Transverse colon (tissue), 4 donors: ENCODE data around the gene RAD9A. TPM values are rescaled to one million over a fixed set of nuclear protein-coding genes. Genes with fewer than 3 reads are reported as not detected.
A peak's percentile ranks its signal among the peaks of the same experiment; 100 is the strongest.

ENCODE experiments used
- DNase-seq: peaks from one replicate; pipeline ENCODE4 v3.0.0-alpha.2; 2019
- H3K27ac ChIP-seq, 4 donors: fragments of 200-600 bp; sonication (generic); 2 replicates each; pipeline ENCODE4 v1.5.1; 2016 to 2018; ENCODE audit warnings: inconsistent platforms in 4 of 4
- H3K27me3 ChIP-seq: fragments of 200-600 bp; sonication (generic); 2 replicates; pipeline ENCODE4 v1.5.1; 2017; ENCODE audit warnings: inconsistent platforms
- H3K36me3 ChIP-seq, 4 donors: fragments of 200-600 bp; sonication (generic); 2 replicates each; pipeline ENCODE4 v1.5.1; 2017 to 2019; ENCODE audit warnings: inconsistent platforms in 4 of 4
- H3K4me1 ChIP-seq, 4 donors: fragments of 200-600 bp; sonication (generic); 2 replicates each; pipeline ENCODE4 v1.5.1; 2017 to 2020; ENCODE audit warnings: inconsistent platforms in 4 of 4
- H3K4me3 ChIP-seq, 4 donors: fragments of 200-600 bp; sonication (generic); 1 replicate in 1 of 4; 2 replicates in 3 of 4; pipeline versions ENCODE4 v1.5.1 to v1.6.1; 2017 to 2019; ENCODE audit warnings: inconsistent platforms in 4 of 4
- H3K9me3 ChIP-seq, 2 donors: fragments of 200-600 bp; sonication (generic); 2 replicates each; pipeline ENCODE4 v1.5.1; 2017 to 2019; ENCODE audit warnings: inconsistent platforms in 2 of 2
- CTCF ChIP-seq, 5 experiments: fragments of 200-600 bp in 3 of 5; fragments of 450-650 bp in 2 of 5; sonication (generic) in 3 of 5; IDR thresholded peaks; 1 replicate in 2 of 5; 2 replicates in 3 of 5; pipeline ENCODE4 v1.5.1; 2016 to 2017; ENCODE audit warnings: antibody characterized with exemption in 5 of 5, inconsistent platforms in 3 of 5, mild to moderate bottlenecking in 2 of 5, moderate library complexity in 1 of 5
- EP300 ChIP-seq: sonication (generic); formaldehyde crosslinking; IDR thresholded peaks from one replicate; pipeline ENCODE4 v1.6.1; 2017; ENCODE audit warnings: antibody characterized with exemption, low read depth
- POLR2A ChIP-seq: fragments of 450-650 bp; IDR thresholded peaks from one replicate; pipeline ENCODE4 v1.6.1; 2016; ENCODE audit warnings: antibody characterized with exemption, mild to moderate bottlenecking, moderate library complexity
- POLR2AphosphoS5 ChIP-seq, 3 donors: sonication (generic); formaldehyde crosslinking; IDR thresholded peaks; one replicate each; pipeline ENCODE4 v1.6.1; 2016; ENCODE audit warnings: antibody characterized with exemption in 3 of 3
- WGBS, 2 donors: methylation state at CpG; one replicate each; pipeline ENCODE4 v1.1.5; 2018; ENCODE audit warnings: low coverage in 1 of 2; 5-methylcytosine and 5-hydroxymethylcytosine counted together
- in situ Hi-C, 4 donors: fragments of 200-750 bp; cut with MboI; loops; one replicate each; pipeline versions ENCODE4 v1.15.0 to v1.15.1; 2017; ENCODE audit warnings: low sequenced_read_pairs in 3 of 4, low pct_ligation_motif_present in 1 of 4, low pct_unique_long_range_greater_than_20kb in 1 of 4
- intact Hi-C: fragments of 100-400 bp; cut with DNase I; formaldehyde crosslinking; loops from one replicate; pipeline ENCODE4 v1.15.1; 2023; ENCODE audit warnings: low total_unique reads
- total RNA-seq, 4 donors: library from RNA; depleted of rRNA; stranded (reverse); fragments of >200 nt; gene quantifications; one replicate each; pipeline ENCODE4 v1.1.0, GENCODE V29; 2016

RAD9A gene
- total RNA-seq, 4 donors from 2014 or later, result 37.8 to 470 (median 95.3) TPM

GRCh38 chr11:67409781-67410368, 18.1 kb downstream of the RAD9A start:
- H3K4me3 ChIP-seq, result peak overlapping the region in 2 of 4 donors; percentile 9 to 18

GRCh38 chr11:67410369-67410831, 18.6 kb downstream of the RAD9A start:
- Histone ChIP-seq H3K27ac (peak overlapping the region in 1 of 4 donors; percentile 77), H3K4me1 (peaks cover 0 to 20% (median 11%) of the 10 kb centered on the region in 4 donors)

More at GRCh38 chr11:67409781-67410368, 18.1 kb downstream of the RAD9A start:
- Histone ChIP-seq H3K27me3 (peaks cover 32% of the 10 kb centered on the region), H3K9me3 (no peaks in the 10 kb centered on the region), H3K27ac (peak overlapping the region; percentile 61 to 77 (median 68)), H3K4me1 (peaks cover 0 to 15% (median 5%) of the 10 kb centered on the region in 4 donors), H3K36me3 (no peaks in the 10 kb centered on the region)
- intact Hi-C loops (no loop called here), in situ Hi-C loops (no loop called here)
- 28% methylated on average over 12 of the region's 13 CpGs; no CpG with 5 or more reads in 1 of the 2 donors for WGBS, 2 donors
- no peak for TF ChIP-seq POLR2A
- TF ChIP-seq CTCF (IDR thresholded peaks at IDR 0.05), result no peak
- no peak for TF ChIP-seq EP300
- no peak for TF ChIP-seq POLR2AphosphoS5 (IDR thresholded peaks at IDR 0.05)
- peak; percentile 80 for DNase-seq

GRCh38 chr11:67410984-67411784, 19.4 kb downstream of the RAD9A start:
- intact Hi-C loops, result no loop called here

More at GRCh38 chr11:67410369-67410831, 18.6 kb downstream of the RAD9A start:
- no peaks in the 10 kb centered on the region for H3K9me3 ChIP-seq
- no peaks in the 10 kb centered on the region for H3K36me3 ChIP-seq
- H3K4me3 ChIP-seq, result no peak overlapping the region
- peaks cover 38% of the 10 kb centered on the region for H3K27me3 ChIP-seq
- in situ Hi-C loops, result no loop called here
- no peak for DNase-seq
- WGBS, 2 donors, result 62% methylated on average over 15 of the region's 15 CpGs; no CpG with 5 or more reads in 1 of the 2 donors
- intact Hi-C loops, result no loop called here
- no peak for TF ChIP-seq POLR2AphosphoS5 (IDR thresholded peaks at IDR 0.05)

GRCh38 chr11:67411785-67412152, 20.0 kb downstream of the RAD9A start:
- H3K27ac ChIP-seq, result no peak overlapping the region
- no peaks in the 10 kb centered on the region for H3K36me3 ChIP-seq
- H3K4me3 ChIP-seq, result no peak overlapping the region
- TF ChIP-seq POLR2AphosphoS5 (IDR thresholded peaks at IDR 0.05), result no peak
- no peak for TF ChIP-seq POLR2A
- no peak for TF ChIP-seq EP300
- no peak for TF ChIP-seq CTCF (IDR thresholded peaks at IDR 0.05)
- H3K27me3 ChIP-seq, result peaks cover 38% of the 10 kb centered on the region
- in situ Hi-C loops (no loop called here), intact Hi-C loops (no loop called here)
- H3K4me1 ChIP-seq, result peaks cover 0 to 30% (median 20%) of the 10 kb centered on the region in 4 donors
- no peaks in the 10 kb centered on the region for H3K9me3 ChIP-seq
- DNase-seq, result no peak
- 70% methylated on average over 7 of the region's 7 CpGs; no CpG with 5 or more reads in 1 of the 2 donors for WGBS, 2 donors

More at GRCh38 chr11:67410984-67411784, 19.4 kb downstream of the RAD9A start:
- no peak for DNase-seq
- no peaks in the 10 kb centered on the region for H3K9me3 ChIP-seq
- no peak overlapping the region for H3K27ac ChIP-seq
- H3K36me3 ChIP-seq, result no peaks in the 10 kb centered on the region
- in situ Hi-C loops, result no loop called here
- no peak for TF ChIP-seq EP300
- no peak for TF ChIP-seq POLR2AphosphoS5 (IDR thresholded peaks at IDR 0.05)
- TF ChIP-seq POLR2A, result no peak
- TF ChIP-seq CTCF (IDR thresholded peaks at IDR 0.05), result no peak
- WGBS, 2 donors, result 78% methylated on average over 17 of the region's 17 CpGs; no CpG with 5 or more reads in 1 of the 2 donors
- H3K27me3 ChIP-seq, result peaks cover 38% of the 10 kb centered on the region
- H3K4me3 ChIP-seq, result no peak overlapping the region
- peaks cover 0 to 26% (median 17%) of the 10 kb centered on the region in 4 donors for H3K4me1 ChIP-seq
